ENCODE measurements around the gene EEA1.

- TF ChIP-seq CTCF (conservative IDR thresholded peaks at IDR 0.05; ENCODE audit: low read length) (no peak), EZH2phosphoT487 (IDR thresholded peaks at IDR 0.05; ENCODE audit: borderline replicate concordance, low read depth, low read length) (no peak)
These were observed 32.9 kb upstream of the EEA1 start for GRCh38 chr12:92961949-92962348.
